NCI-H146 treated with DMSO at 0.1 percent for 48 hours (cell line): ENCODE measurements around the gene C3.
"Not testable (repeated sequence)": the region's sequence is repeated elsewhere in the genome, so short reads cannot be mapped to it uniquely, and the experiment has no call there.

ENCODE experiments used
- DNase-seq: peaks from one replicate; lab custom pipeline; 2025; ENCODE audit not compliant: unreplicated experiment; lab: John Stamatoyannopoulos, UW

C3 gene

GRCh38 chr19:6667114-6667627 lies 53.3 kb downstream of the C3 start:
- DNase-seq, result no peak

GRCh38 chr19:6664916-6665315 lies 55.5 kb downstream of the C3 start:
- DNase-seq, result no peak

- DNase-seq, result no peak
Measured at GRCh38 chr19:6663236-6664201, 56.9 kb downstream of the C3 start.

GRCh38 chr19:6662702-6663101 lies 57.7 kb downstream of the C3 start:
- DNase-seq, result no peak

GRCh38 chr19:6661509-6662244 lies 58.8 kb downstream of the C3 start:
- not testable (repeated sequence) for DNase-seq

GRCh38 chr19:6660930-6661329 lies 59.5 kb downstream of the C3 start:
- no peak for DNase-seq

- not testable (repeated sequence) for DNase-seq
Measured at GRCh38 chr19:6656390-6656789, 64.1 kb downstream of the C3 start.

- no peak for DNase-seq
Measured at GRCh38 chr19:6654347-6655310, 65.8 kb downstream of the C3 start.

- DNase-seq, result no peak
Measured at GRCh38 chr19:6652805-6653094, 67.7 kb downstream of the C3 start.

- DNase-seq, result no peak
Measured at GRCh38 chr19:6651965-6652804, 68.3 kb downstream of the C3 start.

- DNase-seq, result no peak
Measured at GRCh38 chr19:6649185-6649584, 71.3 kb downstream of the C3 start.

GRCh38 chr19:6648141-6648715 lies 72.2 kb downstream of the C3 start:
- no peak for DNase-seq

GRCh38 chr19:6644796-6645195 lies 75.7 kb downstream of the C3 start:
- DNase-seq, result no peak

- DNase-seq, result not testable (repeated sequence)
Measured at GRCh38 chr19:6640333-6640732, 80.1 kb downstream of the C3 start.

- no peak for DNase-seq
Measured at GRCh38 chr19:6639439-6639838, 81.0 kb downstream of the C3 start.

GRCh38 chr19:6633456-6633813 lies 87.0 kb downstream of the C3 start:
- not testable (repeated sequence) for DNase-seq

GRCh38 chr19:6632747-6633455 lies 87.5 kb downstream of the C3 start:
- DNase-seq, result not testable (repeated sequence)

- DNase-seq, result peak; percentile 0
Measured at GRCh38 chr19:6632002-6632621, 88.3 kb downstream of the C3 start.
